Measurements from ENCODE around the gene NEK7.
A peak's percentile ranks its signal among the peaks of the same experiment; 100 is the strongest.

NEK7 gene

GRCh38 chr1:198147216-198147615 lies 9.6 kb upstream of the NEK7 start:
- no peak for DNase-seq

GRCh38 chr1:198150369-198150768 lies 6.4 kb upstream of the NEK7 start:
- DNase-seq = no peak

- DNase-seq = no peak
Observed at GRCh38 chr1:198151688-198152087, 5.1 kb upstream of the NEK7 start.

GRCh38 chr1:198153103-198153502 lies 3.7 kb upstream of the NEK7 start:
- DNase-seq = no peak

GRCh38 chr1:198153804-198154203 lies 3.0 kb upstream of the NEK7 start:
- DNase-seq = no peak

- DNase-seq = no peak
Observed at GRCh38 chr1:198155253-198155652, 1.5 kb upstream of the NEK7 start.

- peak; percentile 58 for DNase-seq
Observed at GRCh38 chr1:198156111-198156744, 570 bp upstream of the NEK7 start.

GRCh38 chr1:198157241-198157846 lies 546 bp downstream of the NEK7 start:
- peak; percentile 77 for DNase-seq

GRCh38 chr1:198157847-198158725 lies 1.3 kb downstream of the NEK7 start:
- DNase-seq = peak; percentile 14

GRCh38 chr1:198158735-198159589 lies 2.2 kb downstream of the NEK7 start:
- peak; percentile 83 for DNase-seq

GRCh38 chr1:198160222-198160621 lies 3.4 kb downstream of the NEK7 start:
- no peak for DNase-seq

GRCh38 chr1:198160946-198161614 lies 4.3 kb downstream of the NEK7 start:
- no peak for DNase-seq

- no peak for DNase-seq
Observed at GRCh38 chr1:198161718-198162090, 4.9 kb downstream of the NEK7 start.

- DNase-seq = no peak
Observed at GRCh38 chr1:198162091-198162767, 5.4 kb downstream of the NEK7 start.

GRCh38 chr1:198165927-198166647 lies 9.3 kb downstream of the NEK7 start:
- DNase-seq = no peak

- DNase-seq = no peak
Observed at GRCh38 chr1:198166900-198167299, 10.1 kb downstream of the NEK7 start.

- peak; percentile 15 for DNase-seq
Observed at GRCh38 chr1:198167436-198167934, 10.7 kb downstream of the NEK7 start.

- no peak for DNase-seq
Observed at GRCh38 chr1:198168227-198168626, 11.4 kb downstream of the NEK7 start.

- DNase-seq = no peak
Observed at GRCh38 chr1:198169672-198170071, 12.9 kb downstream of the NEK7 start.

- DNase-seq = no peak
Observed at GRCh38 chr1:198171667-198172540, 15.1 kb downstream of the NEK7 start.

Data from effector CD4-positive, alpha-beta T cell (primary cell).